Hair follicle dermal papilla cell (primary cell): ENCODE results near the gene KRTAP13-4. TPM values are rescaled to one million over a fixed set of nuclear protein-coding genes. Genes with fewer than 3 reads are reported as not detected.

Experiments used
- total RNA-seq: library from RNA; depleted of rRNA; stranded (reverse); fragments of >200 nt; gene quantifications from 2 replicates; pipeline ENCODE4 v1.2.3, GENCODE V29; 2012

The KRTAP13-4 gene, protein sequence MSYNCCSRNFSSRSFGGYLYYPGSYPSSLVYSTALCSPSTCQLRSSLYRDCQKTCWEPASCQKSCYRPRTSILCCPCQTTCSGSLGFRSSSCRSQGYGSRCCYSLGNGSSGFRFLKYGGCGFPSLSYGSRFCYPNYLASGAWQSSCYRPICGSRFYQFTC
- not detected in 2 replicates for total RNA-seq

DNA sequence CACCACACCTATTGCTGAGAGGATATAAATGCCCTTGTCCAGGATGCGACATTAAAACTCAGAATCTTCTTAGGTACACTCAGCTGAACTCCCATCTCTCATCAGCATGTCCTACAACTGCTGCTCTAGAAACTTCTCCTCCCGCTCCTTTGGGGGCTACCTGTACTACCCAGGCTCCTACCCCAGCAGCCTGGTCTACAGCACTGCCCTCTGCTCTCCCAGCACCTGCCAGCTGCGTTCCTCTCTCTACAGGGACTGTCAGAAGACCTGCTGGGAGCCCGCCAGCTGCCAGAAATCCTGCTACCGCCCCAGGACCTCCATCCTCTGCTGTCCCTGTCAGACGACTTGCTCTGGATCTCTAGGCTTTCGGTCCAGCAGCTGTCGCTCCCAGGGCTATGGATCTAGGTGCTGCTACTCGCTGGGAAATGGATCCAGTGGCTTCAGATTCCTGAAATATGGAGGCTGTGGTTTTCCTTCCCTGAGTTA, at the start of gene KRTAP13-4:
Gene KRTAP13-4 (plus strand): TSS at position 51 of the 486 bp plus-strand sequence. CDS start 56 bp downstream, at position 107.

DNA sequence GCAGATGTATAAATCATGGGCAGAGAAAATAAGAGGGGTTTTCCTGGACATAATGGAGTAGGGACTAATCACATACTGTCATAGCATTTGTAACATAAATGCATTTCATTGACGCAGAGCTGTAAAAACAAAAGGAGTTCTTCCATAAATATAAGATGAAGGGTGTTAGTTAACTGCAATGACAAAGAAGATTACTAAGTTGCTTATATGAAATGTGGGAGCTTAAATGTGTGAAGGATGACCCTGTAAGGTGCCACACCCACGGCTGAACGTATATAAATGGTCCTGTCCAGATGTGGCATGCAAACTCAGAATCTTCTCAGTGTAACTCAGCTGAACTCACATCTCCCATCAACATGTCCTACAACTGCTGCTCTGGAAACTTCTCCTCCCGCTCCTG, 34.3 kb upstream of the KRTAP13-4 start, which contains the start of gene KRTAP13-1:
Gene KRTAP13-1 (plus strand): TSS at position 301 of the 400 bp plus-strand sequence. CDS start 56 bp downstream, at position 357.

DNA sequence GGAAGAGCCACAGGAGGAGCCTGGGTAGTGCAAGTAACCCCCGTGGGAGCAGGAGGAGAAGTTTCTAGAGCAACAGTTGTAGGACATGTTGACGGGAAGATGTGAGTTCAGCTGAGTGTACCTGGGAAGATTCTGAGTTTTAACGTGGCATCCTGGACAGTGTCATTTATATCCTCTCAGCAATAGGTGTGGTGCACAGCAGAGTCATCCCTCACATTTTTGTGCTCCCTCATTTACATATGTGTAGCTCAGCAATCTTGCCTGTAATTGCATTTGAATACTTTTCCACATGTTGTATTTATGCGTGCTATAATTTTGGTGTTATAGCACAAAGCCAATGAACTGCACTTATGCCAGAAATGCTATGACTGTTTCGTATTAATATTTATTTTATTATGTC, 4.2 kb upstream of the KRTAP13-4 start, which contains the start of gene KRTAP13-3:
Gene KRTAP13-3 (minus strand): TSS at position 101 of the 400 bp plus-strand sequence. CDS start 14 bp downstream, at position 87.

DNA sequence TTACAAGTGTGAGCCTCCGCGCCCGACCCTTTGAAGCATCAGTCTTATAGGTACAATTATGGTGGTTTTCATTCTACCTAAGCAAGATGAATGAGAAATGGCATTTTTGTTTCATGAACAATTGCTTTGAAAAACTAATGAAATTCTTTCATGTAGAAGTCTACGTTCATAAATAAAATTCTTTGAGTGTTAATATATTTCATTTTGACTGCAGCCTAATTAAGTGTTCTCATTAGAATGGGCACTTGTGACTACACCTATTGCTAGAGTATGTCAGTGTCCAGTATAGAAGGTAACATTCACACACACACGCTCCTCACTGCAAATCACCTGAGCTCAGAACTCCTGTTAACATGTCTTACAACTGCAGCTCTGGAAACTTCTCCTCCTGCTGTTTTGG, 10.0 kb downstream of the KRTAP13-4 start, which contains the start of gene KRTAP15-1:
Gene KRTAP15-1 (plus strand): TSS at position 301 of the 400 bp plus-strand sequence. CDS start 53 bp downstream, at position 354.

DNA sequence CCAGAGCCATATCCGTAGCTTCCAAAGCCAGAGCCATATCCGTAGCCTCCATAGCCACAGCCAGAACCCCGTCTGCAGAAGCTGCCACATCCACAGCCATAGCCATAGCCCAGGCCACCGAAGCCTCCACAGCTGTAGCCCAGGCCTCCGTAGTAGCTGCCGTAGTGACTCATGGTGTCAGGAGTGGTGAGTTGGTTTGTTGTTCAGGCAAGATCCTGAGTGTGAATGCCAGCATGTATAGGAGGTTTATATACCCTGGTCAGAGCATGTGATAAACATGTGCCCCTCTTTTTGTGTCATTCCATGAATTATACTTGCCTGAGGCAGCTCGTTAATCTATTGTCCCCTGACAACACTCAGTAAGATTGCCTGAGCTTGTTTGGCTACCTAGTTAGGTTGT, 50.1 kb downstream of the KRTAP13-4 start, which contains the start of gene KRTAP19-1:
Gene KRTAP19-1 (minus strand): TSS at position 223 of the 400 bp plus-strand sequence. CDS start 50 bp downstream, at position 173.

Other genes starting within 250 kb of the KRTAP13-4 start
- gene CLDN8, start 214.1 kb upstream of the KRTAP13-4 start, total RNA-seq: under 0.01 TPM in 1 of 2 replicates, not detected in the other
- gene KRTAP24-1, start 147.3 kb upstream of the KRTAP13-4 start, total RNA-seq: not detected in 2 replicates
- gene KRTAP25-1, start 140.7 kb upstream of the KRTAP13-4 start, total RNA-seq: not detected in 2 replicates
- gene KRTAP26-1, start 109.9 kb upstream of the KRTAP13-4 start, total RNA-seq: not detected in 2 replicates
- not detected in 2 replicates for gene KRTAP27-1, start 92.5 kb upstream of the KRTAP13-4 start, total RNA-seq
- gene KRTAP23-1, start 81.6 kb upstream of the KRTAP13-4 start, total RNA-seq: not detected in 2 replicates
- not detected in 2 replicates for gene KRTAP13-2, start 57.9 kb upstream of the KRTAP13-4 start, total RNA-seq
- not detected in 2 replicates for gene KRTAP13-1, start 34.2 kb upstream of the KRTAP13-4 start, total RNA-seq
- not detected in 2 replicates for gene KRTAP13-3, start 4.3 kb upstream of the KRTAP13-4 start, total RNA-seq
- gene KRTAP15-1, start 10.1 kb downstream of the KRTAP13-4 start, total RNA-seq: not detected in 2 replicates
- not detected in 2 replicates for gene KRTAP19-1, start 50.1 kb downstream of the KRTAP13-4 start, total RNA-seq
- not detected in 2 replicates for gene KRTAP19-2, start 57.2 kb downstream of the KRTAP13-4 start, total RNA-seq
- gene KRTAP19-3, start 61.8 kb downstream of the KRTAP13-4 start, total RNA-seq: not detected in 2 replicates
- gene KRTAP19-4, start 66.9 kb downstream of the KRTAP13-4 start, total RNA-seq: not detected in 2 replicates
- gene KRTAP19-5, start 71.9 kb downstream of the KRTAP13-4 start, total RNA-seq: not detected in 2 replicates
- not detected in 2 replicates for gene KRTAP19-6, start 111.6 kb downstream of the KRTAP13-4 start, total RNA-seq
- gene KRTAP19-7, start 131.1 kb downstream of the KRTAP13-4 start, total RNA-seq: not detected in 2 replicates
- not detected in 2 replicates for gene KRTAP22-2, start 160.2 kb downstream of the KRTAP13-4 start, total RNA-seq
- gene KRTAP6-3, start 162.2 kb downstream of the KRTAP13-4 start, total RNA-seq: not detected in 2 replicates
- not detected in 2 replicates for gene KRTAP6-2, start 168.7 kb downstream of the KRTAP13-4 start, total RNA-seq
- gene KRTAP22-1, start 170.9 kb downstream of the KRTAP13-4 start, total RNA-seq: not detected in 2 replicates
- gene KRTAP6-1, start 183.7 kb downstream of the KRTAP13-4 start, total RNA-seq: not detected in 2 replicates
- not detected in 2 replicates for gene KRTAP20-1, start 186.2 kb downstream of the KRTAP13-4 start, total RNA-seq
- gene KRTAP20-4, start 190.4 kb downstream of the KRTAP13-4 start, total RNA-seq: not detected in 2 replicates
- not detected in 2 replicates for gene KRTAP20-2, start 205.0 kb downstream of the KRTAP13-4 start, total RNA-seq
- not detected in 2 replicates for gene KRTAP20-3, start 212.6 kb downstream of the KRTAP13-4 start, total RNA-seq